ENCODE results near the gene MAZ.

DNA sequence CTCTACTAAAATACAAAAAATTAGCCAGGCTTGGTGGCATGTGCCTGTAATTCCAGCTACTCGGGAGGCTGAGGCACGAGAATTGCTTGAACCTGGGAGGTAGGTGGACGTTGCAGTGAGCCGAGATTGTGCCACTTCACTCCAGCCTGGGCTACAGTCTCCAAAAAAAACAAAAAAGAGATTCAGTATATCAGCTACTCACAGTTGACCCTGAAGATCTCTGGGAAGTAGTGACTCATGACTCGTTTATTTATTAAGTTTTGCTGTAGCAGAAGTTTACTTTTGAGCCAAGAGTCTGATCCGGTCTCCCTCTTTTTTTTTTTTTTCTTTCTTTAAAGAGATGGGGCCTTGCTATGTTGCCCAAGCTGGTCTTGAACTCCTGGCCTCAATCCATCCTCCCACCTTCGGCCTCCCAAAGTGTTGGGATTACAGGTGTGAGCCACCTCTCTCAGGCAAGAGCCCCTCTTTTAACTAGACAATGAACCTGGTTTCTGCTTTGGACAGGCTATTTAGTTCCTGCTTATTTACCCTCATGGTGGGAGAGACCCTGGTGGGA lies 18.3 kb downstream of the MAZ start:
- no peak for TF ChIP-seq POLR2A (IDR thresholded peaks at IDR 0.05)
- TF ChIP-seq, protein P1, sequence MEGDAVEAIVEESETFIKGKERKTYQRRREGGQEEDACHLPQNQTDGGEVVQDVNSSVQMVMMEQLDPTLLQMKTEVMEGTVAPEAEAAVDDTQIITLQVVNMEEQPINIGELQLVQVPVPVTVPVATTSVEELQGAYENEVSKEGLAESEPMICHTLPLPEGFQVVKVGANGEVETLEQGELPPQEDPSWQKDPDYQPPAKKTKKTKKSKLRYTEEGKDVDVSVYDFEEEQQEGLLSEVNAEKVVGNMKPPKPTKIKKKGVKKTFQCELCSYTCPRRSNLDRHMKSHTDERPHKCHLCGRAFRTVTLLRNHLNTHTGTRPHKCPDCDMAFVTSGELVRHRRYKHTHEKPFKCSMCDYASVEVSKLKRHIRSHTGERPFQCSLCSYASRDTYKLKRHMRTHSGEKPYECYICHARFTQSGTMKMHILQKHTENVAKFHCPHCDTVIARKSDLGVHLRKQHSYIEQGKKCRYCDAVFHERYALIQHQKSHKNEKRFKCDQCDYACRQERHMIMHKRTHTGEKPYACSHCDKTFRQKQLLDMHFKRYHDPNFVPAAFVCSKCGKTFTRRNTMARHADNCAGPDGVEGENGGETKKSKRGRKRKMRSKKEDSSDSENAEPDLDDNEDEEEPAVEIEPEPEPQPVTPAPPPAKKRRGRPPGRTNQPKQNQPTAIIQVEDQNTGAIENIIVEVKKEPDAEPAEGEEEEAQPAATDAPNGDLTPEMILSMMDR (IDR thresholded peaks at IDR 0.05): no peak

All from prostate gland (tissue), 2 donors.